Type B pancreatic cell (in vitro differentiated cells): ENCODE measurements around the gene DPYSL4. TPM values are rescaled to one million over a fixed set of nuclear protein-coding genes. Genes with fewer than 3 reads are reported as not detected.

Experiments used
- DNase-seq: peaks from one replicate; pipeline ENCODE4 v3.0.0; 2021; ENCODE audit warnings: mixed read lengths; ENCODE audit not compliant: unreplicated experiment; ENCODE audit errors: extremely low spot score
- H3K27ac Mint-ChIP-seq: 2 replicates; pipeline ENCODE4 v1.8.0; 2021; ENCODE audit warnings: mild to moderate bottlenecking, mixed read lengths
- H3K27me3 Mint-ChIP-seq: 2 replicates; pipeline ENCODE4 v1.8.0; 2021; ENCODE audit warnings: mixed read lengths
- H3K36me3 Mint-ChIP-seq: 2 replicates; pipeline ENCODE4 v1.8.0; 2021; ENCODE audit warnings: mixed read lengths
- H3K4me1 Mint-ChIP-seq: one replicate; pipeline ENCODE4 v1.8.0; 2021; ENCODE audit warnings: mixed read lengths; ENCODE audit not compliant: unreplicated experiment
- H3K4me3 Mint-ChIP-seq: 2 replicates; pipeline ENCODE4 v1.8.0; 2021; ENCODE audit warnings: mild to moderate bottlenecking, mixed read lengths
- H3K9me3 Mint-ChIP-seq: 2 replicates; pipeline ENCODE4 v1.8.0; 2021; ENCODE audit warnings: mixed read lengths
- total RNA-seq: library from RNA; stranded (reverse); gene quantifications from 2 replicates; pipeline ENCODE4 v1.2.1, GENCODE V29; 2021; ENCODE audit warnings: low replicate concordance
- TF ChIP-seq, protein P1 (sequence below): fragments of 200-600 bp; sonication (generic); conservative IDR thresholded peaks from 2 replicates; pipeline ENCODE4 v1.5.0; 2021; ENCODE audit warnings: antibody characterized with exemption, mild to moderate bottlenecking

Gene DPYSL4
- total RNA-seq, 1 donor from 2014 or later, result 61.9 TPM

DNA sequence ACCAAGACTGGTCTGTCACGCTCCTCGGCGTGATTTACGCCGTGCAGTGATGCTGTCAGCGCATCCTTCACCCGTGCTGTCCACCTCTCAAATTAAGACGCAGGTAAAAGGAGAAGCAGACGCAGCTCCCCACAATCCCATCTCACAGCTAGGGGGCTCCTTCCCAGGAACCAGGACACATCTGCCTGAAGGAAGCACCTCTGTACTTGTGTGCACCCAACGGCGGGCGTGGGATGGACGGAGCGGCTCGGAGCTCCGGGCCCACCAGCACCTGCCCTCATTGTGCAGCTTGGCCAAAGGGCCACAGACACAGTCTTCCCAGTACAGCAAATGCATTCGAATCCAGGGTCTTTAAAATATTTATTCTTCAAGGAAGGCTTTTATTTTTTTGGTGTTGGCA lies 65.7 kb downstream of the DPYSL4 start:
- TF ChIP-seq, protein P1, sequence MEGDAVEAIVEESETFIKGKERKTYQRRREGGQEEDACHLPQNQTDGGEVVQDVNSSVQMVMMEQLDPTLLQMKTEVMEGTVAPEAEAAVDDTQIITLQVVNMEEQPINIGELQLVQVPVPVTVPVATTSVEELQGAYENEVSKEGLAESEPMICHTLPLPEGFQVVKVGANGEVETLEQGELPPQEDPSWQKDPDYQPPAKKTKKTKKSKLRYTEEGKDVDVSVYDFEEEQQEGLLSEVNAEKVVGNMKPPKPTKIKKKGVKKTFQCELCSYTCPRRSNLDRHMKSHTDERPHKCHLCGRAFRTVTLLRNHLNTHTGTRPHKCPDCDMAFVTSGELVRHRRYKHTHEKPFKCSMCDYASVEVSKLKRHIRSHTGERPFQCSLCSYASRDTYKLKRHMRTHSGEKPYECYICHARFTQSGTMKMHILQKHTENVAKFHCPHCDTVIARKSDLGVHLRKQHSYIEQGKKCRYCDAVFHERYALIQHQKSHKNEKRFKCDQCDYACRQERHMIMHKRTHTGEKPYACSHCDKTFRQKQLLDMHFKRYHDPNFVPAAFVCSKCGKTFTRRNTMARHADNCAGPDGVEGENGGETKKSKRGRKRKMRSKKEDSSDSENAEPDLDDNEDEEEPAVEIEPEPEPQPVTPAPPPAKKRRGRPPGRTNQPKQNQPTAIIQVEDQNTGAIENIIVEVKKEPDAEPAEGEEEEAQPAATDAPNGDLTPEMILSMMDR, result no peak
- H3K4me1 Mint-ChIP-seq, result peaks cover 4% of the 10 kb centered on the region
- H3K4me3 Mint-ChIP-seq, result no peak overlapping the region
- no peak overlapping the region for H3K27ac Mint-ChIP-seq
- no peaks in the 10 kb centered on the region for H3K9me3 Mint-ChIP-seq
- peaks cover 7% of the 10 kb centered on the region for H3K27me3 Mint-ChIP-seq
- H3K36me3 Mint-ChIP-seq, result no peaks in the 10 kb centered on the region
- DNase-seq, result no peak

DNA sequence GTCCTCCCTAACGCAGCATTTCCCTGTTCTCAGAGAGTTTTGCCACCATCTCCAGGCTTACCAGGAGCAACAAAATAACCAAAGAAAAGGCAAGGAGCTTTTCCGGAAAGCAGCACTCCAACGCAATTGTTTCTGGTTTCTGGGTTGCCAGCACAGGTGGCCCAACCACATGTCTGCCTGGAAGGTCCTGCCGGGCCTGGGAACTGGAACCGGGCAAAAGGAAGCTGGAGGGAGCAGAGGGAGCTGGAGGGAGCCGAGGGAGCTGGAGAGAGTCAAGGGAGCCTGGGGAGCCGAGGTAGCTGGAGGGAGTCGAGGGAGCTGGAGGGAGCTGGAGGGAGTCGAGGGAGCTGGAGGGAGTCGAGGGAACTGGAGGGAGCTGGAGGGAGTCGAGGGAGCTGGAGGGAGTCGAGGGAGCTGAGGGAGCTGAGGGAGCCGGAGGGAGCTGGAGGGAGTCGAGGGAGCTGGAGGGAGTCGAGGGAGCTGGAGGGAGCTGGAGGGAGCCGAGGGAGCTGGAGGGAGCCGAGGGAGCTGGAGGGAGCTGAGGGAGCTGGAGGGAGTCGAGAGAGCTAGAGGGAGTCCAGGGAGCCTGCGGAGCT lies 66.4 kb downstream of the DPYSL4 start:
- H3K27ac Mint-ChIP-seq, result no peak overlapping the region
- DNase-seq, result no peak
- no peak overlapping the region for H3K4me3 Mint-ChIP-seq
- peaks cover 7% of the 10 kb centered on the region for H3K27me3 Mint-ChIP-seq
- peaks cover 4% of the 10 kb centered on the region for H3K4me1 Mint-ChIP-seq
- H3K9me3 Mint-ChIP-seq, result no peaks in the 10 kb centered on the region
- H3K36me3 Mint-ChIP-seq, result no peaks in the 10 kb centered on the region
- TF ChIP-seq, protein P1, result no peak

DNA sequence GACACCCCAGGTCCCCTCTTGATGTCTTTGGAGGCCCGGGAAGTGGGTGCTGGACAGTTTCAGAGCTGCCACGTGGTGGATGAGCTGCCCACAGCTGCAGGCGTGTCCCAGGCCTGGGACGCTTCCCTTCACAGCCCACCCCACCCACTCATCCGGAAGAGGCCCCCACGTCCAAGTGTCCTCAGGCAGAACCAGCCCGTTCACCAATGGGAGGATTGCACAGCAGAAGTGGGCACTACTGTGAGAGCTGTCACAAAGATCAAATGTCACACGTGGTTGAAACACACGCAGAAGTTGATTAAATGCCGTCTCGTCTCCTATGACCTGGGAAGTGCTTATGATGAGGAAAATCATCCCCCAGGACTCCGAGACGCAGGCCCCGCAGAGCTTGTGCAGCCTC lies 68.1 kb downstream of the DPYSL4 start:
- no peak overlapping the region for H3K27ac Mint-ChIP-seq
- TF ChIP-seq, protein P1, result no peak
- no peaks in the 10 kb centered on the region for H3K9me3 Mint-ChIP-seq
- peaks cover 7% of the 10 kb centered on the region for H3K27me3 Mint-ChIP-seq
- H3K4me1 Mint-ChIP-seq, result peaks cover 4% of the 10 kb centered on the region
- H3K4me3 Mint-ChIP-seq, result no peak overlapping the region
- H3K36me3 Mint-ChIP-seq, result no peaks in the 10 kb centered on the region
- no peak for DNase-seq

Other genes starting within 250 kb of the DPYSL4 start
- 24.2 and 30.2 TPM in 2 replicates for gene BNIP3, start 205.0 kb upstream of the DPYSL4 start, total RNA-seq
- 0.10 and 0.19 TPM in 2 replicates for gene JAKMIP3, start 121.0 kb upstream of the DPYSL4 start, total RNA-seq
- gene STK32C, start 121.0 kb downstream of the DPYSL4 start, total RNA-seq, result 8.0 and 12.9 TPM in 2 replicates
- gene LRRC27, start 145.2 kb downstream of the DPYSL4 start, total RNA-seq, result 8.9 and 14.2 TPM in 2 replicates
- gene PWWP2B, start 210.3 kb downstream of the DPYSL4 start, total RNA-seq, result 22.6 and 41.4 TPM in 2 replicates